GM21786 (cell line): Measurements from ENCODE around the gene FBN2.

Experiments
- ATAC-seq: cut with Tn5 transposase; IDR thresholded peaks from one replicate; pipeline ENCODE4 v1.9.1; 2021; ENCODE audit not compliant: unreplicated experiment

The FBN2 gene

DNA sequence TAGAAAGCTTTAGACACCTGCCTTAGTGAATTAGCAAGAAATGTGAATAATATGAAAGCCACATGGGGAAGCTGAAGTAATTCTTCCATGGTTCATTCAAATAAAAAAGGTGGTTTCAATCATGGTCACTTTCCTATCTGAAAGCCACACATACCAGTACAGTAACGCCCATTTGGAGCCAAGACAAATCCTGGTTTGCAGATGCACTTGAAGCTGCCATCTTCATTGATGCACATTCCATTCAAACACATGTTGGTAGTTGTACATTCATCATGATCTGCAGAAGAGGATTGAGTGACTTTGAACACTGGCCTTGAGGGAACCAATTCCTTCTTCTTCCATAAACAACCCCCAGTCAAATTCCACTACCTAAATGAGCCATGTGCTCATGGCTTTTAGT is 161.5 kb downstream of the FBN2 start:
- no peak for ATAC-seq

DNA sequence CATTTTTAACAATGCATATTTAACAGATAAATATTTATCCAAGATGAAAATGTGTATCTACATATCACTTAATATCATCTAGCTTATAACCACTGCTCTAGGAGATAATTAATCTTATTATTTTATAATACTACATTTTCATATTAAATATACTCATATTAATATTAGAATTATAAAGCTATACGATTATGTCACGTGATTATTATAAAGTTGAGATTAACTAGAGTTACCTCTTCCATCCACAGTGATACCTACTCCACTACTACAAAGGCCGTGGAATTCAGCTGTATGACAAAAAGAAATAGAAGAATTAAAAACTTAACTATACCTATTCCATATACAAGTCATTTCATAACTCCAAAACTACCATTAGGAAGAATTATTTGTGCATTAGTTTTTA is 171.9 kb downstream of the FBN2 start:
- ATAC-seq, result no peak

DNA sequence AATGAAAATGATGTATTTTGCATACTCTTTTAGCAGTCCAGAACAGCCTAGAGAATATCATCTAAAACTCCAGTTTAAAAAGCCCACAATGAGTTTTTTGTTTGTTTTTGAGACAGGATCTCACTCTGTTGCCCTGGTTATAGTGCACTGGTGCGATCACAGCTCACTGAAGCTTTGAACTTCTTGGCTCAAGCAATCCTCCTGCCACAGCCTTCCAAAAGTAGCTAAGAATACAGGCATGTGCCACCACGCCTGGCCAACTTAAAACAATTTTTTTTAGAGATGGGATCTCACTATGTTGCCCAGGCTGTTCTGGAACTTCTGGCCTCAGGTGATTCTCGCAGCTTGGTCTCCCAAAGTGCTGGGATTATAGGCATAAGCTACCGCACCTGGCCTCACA is 175.7 kb downstream of the FBN2 start:
- no peak for ATAC-seq

DNA sequence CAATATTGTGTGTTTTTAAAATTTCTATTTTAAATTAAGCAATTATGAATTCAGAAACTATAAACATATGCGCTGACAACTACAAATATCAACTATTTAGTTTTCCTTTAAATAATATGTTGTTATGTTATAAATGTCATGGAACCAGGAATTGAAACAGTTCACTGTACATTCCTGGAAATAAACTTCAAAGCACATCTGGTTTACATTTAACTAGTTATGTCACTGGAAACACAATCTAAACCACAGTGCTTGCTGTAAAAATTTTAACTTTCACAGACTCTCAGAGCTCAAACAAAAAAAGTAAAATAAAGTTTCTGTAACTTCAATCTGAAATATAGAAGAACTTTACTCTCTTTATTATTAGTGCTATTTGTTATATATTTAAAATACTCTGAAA is 179.2 kb downstream of the FBN2 start:
- no peak for ATAC-seq

DNA sequence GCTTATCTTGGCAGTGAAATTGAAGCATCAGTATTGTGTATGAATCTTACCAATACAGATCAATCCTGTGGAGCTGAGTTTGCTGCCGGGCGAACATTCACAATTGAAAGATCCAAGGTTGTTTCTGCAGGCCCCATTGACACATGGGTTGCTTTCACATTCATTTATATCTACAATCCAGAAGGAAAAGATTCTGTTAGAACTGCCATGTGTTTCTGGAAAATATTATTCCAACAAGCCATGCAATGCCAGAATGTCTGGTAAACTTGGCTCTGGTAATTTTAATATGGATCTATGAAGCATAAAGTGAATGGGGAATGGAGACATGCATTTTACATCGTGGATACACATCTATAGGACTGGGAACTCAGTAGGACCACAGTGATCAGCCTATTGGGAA is 180.8 kb downstream of the FBN2 start:
- ATAC-seq, result no peak

DNA sequence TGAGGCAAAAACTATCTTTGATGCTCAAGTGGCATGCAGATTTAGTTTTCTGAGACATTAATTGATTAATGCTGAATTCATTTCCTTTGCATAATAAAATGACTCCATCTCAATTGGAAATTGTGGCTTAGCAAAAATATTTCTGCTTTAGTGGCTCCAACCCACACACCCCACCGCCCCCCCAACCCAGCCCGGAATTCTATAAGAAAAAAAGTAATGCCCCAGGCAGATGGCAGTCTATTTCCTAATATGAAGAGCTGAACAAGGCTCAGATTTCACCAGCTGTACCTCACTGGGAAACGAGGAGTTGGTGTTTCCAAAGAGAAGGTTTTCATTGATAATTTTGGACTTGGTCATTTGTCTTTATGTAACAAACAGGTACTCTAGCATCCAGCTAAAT is 182.1 kb downstream of the FBN2 start:
- ATAC-seq, result no peak

DNA sequence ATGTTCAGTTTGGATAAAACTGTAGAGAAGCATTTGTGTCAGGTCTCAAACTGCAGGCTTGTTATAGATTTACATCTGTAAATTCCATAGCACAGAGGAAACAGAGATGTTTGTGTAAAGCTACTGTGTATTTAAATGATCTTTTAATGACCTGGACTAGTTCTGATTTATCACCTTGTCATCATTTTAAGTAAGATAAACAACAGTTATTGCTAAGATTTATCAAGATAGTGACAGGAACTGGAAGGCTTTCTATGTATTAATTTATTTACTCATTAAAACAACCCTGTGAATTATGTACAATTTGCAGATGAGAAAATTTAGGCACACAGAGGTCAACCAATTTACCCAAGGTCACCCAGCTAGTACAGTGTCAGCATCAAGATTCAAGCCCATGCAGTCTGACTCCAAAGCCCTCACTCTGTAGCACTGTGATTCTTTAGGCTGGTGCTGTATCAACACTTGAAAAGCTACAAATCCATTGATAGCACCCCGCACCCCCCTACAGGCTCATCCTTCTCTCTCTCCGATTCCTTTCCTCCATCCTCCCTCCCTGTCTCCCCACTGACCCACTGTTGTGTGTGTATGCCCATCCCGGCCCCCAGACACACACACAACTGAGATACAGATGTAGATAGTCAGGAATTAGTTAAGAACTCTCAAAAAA is 184.5 kb downstream of the FBN2 start:
- no peak for ATAC-seq

DNA sequence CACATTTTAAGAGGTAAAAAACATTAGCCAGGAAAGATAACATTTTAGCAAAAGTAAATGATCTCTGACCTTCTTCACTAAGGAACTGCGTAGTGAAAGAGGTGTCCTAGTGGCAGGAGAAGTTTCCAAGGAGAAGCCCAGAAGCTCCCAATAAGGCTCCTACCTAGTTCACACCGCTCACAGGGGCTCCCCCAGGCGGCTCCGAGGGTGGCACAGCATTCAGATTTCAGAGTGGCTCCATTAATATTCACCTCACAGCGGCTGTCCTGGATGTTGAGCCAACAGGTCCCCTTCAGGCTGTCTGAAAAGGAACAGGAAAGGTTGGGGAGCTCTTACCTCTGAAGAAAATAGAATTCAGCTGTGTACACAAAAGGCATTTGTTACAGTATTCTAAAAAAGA is 187.3 kb downstream of the FBN2 start:
- ATAC-seq, result no peak

DNA sequence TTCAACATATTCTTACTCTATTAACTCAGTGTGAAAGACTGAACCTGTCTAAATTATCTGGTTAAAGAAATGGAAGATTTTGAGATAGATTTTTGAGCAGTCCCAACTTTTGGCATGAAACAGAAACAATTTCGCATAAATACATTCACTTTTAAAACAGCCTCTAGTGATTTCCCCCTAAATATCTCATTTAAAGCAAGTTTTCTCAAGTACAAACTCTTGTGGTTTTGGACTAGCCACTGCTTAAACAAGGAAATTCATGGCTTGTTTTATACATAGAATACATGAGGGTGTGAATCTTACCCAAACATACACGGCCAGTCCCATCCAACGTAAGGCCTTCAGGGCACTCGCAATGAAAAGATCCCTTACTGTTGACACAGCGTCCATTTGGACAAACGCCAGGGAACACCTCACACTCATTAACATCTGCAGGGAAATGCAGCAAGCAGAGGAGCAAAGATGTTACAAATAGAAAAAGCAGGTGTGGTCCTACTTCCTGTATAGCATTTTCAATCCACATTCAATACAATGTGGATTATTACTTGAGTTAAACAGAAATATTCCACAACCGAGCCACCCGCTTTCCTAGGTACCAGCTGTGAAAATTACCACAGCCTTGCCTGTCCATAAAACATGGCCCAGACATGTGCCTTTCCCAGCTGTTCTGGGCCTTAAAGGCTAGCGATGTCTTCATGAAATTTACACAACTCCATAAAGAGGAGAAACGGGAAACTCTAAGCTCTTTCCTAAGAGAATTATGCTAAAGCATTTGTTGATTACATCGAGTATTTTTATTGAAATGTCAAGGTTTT is 188.8 kb downstream of the FBN2 start:
- ATAC-seq, result no peak

DNA sequence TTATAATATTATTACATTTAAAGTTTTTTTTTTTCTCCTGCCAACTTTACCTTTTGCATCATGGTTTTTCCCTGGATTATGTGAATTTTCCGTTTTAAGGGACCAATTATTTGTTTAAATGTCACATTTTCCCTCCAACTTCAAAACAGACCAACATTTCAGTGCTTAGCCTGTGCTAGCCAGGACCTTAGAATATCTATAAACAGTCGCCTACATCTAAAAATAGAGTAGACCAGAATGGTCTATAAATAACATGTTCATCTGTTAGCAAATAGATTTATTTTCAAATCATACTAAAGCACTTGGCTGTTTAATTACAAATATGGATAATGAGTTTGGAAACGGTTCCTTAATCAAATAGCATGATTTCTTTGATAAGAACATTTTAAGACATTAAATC is 192.0 kb downstream of the FBN2 start:
- ATAC-seq, result no peak

DNA sequence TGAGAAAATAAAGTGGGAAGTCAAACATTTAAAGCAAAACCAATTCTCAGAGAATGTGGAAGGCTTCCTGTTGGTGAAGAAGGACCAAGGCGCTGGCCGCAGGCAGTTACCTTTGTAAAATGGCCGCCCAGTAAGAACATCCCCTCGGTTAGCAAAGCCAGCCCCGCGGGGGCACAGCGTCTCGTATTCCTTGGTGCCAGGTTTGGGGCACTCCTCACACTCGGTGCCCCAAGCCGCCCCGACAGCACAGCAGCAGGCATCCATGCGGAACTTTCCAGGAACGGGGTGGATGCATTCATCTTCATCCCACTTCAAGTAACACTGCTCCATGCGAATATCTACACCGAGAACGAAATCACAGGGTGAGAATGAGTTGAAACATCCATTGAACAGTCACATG is 192.8 kb downstream of the FBN2 start:
- ATAC-seq, result no peak

DNA sequence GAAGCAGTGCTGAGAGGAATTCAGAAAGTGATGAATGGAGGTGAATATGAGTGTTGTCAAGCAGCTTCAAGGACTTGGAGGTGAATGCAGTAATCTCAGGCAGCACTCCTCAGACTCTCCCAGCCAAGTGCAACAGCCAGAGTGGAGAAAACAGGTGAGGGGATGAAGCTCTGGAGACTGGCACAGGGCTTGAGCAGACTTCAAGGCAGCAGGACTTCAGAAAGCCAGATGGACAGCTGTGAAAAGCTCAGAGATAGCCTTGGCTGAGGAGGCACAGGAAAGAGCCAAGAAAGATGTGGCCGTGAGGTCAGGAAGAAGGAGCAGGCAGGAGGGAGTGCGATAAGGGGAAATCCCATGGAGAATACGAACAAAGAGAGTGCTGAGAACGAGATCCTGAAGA is 194.9 kb downstream of the FBN2 start:
- no peak for ATAC-seq

DNA sequence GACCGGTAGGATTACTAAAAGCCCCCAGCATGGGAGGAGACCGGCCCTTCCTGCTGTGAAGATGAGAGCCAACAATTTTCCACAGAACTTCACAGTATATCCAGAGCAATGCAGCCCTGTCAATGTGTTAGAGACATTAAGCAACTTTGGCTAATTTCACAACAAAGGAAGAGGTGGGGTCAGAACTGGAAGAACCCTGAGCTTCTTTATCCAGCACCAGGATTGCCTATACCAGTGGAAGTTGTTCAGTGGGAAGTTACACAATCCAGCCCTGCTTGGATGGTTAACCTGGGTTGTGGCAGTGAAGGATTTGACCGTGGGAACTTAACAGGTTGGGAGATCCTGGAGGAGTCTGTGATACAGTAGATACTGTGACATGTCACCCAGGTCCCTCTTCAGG is 197.0 kb downstream of the FBN2 start:
- ATAC-seq, result no peak

DNA sequence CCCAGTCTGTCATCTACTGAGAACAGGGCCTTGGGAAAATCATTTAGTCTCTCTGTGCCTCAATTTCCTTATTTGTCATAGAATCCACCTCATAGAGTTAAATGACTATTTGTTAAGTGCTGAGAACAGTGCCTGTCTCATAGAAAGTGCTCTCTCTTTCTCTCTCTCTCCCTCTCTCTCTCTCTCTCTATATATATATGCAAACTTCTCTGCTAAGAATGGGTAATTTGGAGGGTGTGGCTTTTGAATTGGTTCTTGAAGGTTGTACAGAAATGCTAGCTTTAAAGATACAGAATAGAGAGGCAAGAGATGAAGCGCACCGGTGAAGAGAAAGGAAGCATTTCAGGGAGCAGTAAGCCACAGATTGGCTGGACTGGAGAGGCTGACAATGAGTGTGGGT is 197.4 kb downstream of the FBN2 start:
- no peak for ATAC-seq

DNA sequence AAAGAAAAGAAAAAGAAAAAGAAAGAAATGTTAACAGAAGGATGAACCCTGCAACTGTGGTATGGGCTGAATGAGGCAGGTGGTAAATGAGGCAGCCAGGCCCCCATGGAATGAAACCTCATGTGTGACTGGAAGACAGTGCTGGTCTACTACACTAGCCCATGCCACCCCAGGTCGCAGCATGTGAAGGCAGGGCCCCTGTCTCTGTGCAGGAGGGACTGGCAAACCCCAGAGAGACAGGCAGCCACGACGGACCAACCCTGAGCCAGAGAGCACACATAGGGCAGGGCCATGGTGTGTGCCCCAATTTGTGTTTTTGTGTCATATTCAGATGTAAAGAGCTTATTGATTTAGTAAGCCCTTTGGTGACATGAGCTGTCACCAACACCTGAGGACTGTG is 198.5 kb downstream of the FBN2 start:
- no peak for ATAC-seq

DNA sequence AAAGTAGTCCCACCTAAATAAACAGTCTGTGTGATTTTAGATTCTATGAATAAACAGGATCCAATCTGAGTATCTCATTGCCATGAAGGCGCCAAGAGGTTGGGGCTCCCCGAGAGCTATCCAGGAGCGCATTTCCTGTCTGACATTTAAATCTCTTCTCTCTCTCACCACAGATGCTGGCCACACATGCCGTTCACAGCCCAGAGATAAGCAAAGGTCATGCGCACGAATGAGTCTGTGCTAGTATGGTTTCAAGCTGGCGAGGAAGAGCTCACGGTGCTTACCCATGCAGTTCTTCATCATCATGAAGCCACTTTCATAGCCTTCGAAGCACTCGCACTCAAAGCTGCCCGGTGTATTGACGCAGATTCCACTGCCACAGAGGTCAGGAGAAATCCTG is 199.4 kb downstream of the FBN2 start:
- ATAC-seq, result no peak

DNA sequence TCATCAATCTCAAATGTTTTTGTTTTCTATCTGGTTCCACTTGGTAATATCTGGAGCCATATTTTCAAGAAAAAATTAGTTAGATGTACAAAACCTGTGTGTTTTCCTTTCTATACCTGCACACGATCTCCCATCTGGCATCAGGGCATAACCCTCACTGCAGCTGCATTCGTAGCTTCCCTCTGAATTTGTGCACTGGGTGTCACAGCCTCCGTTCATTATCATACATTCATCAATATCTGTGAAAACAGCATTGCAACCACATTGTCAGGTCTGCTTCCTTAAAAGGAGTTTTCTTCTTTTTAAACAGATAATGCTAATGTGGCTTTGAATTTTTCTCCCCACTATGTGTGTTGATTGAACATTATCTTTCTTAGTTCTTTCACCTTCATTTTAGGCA is 202.7 kb downstream of the FBN2 start:
- ATAC-seq, result no peak

DNA sequence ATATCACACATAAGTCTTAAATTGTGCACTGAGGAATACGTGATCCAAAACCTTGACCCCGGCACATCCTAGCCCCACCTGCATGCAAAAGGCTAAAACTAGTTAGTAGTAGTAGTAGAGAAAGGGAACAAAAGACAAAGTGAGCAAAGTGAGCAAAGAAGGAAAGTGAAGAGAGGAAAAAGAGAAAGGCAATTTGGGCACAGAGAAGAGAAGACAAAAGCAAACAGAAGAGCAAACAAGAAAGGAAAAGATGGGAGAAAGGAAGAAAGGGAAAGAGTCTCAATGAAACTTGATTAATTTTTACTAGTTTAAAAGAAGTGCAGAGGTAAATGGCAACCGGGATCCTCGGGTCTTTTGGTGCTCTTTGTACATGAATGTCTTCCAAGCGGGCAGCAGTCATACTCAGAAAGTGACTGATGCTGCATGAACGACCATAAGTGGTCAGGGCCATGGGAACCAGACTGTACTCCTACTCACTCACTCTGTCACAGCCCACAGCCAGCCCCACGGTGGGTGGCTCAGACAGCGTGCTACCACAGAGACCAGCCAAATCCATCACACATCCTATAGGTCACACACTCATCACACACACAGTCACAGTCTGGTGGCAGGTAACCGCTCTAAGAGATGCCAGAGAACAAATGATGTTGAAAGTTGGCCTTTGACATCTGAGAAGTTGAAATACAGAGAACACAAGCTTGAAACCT is 203.9 kb downstream of the FBN2 start:
- no peak for ATAC-seq

DNA sequence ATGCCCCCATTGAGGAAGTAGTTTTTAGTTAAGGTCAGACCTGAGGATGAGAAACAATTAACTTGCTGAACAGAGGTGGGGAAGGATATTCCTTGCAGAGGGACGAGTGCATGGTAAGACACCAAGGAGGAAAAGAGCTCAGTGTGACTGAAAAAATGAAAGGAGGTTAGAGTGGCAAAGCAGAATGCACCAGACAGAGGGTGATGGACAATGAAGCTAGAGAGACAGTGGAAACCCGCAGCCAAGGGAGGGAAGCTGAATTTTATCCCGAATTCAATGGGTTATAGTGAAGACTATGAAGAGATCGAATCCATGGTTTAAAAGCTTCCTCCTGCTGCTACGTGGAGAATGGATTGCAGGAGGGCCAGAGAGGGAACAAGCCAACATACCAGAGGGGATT is 206.8 kb downstream of the FBN2 start:
- no peak for ATAC-seq

DNA sequence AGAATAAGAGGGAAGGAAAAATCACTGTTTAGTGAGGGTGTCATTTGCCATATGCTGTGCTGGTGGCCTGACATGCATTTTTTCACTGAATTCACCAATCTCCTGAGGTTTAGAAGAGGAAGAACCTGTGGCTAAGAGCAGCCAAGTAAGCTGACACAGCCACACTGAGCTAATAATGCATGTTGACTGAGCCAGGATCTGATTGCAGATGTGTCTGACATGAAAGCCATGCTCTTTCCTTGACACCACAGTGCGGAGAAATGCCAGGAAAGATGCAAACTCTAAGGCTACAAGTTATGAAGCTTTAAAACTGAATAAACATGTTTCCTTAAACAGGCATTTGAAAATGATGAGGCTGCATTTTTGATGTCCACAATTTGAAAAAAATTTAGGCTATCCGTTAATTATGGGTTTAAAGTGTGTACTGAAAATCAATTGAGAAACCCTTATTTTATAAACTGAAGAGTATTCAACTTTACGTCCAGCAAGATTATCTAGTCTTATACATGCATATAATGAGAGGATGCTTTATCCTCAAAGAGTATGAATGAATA is 208.6 kb downstream of the FBN2 start:
- no peak for ATAC-seq

DNA sequence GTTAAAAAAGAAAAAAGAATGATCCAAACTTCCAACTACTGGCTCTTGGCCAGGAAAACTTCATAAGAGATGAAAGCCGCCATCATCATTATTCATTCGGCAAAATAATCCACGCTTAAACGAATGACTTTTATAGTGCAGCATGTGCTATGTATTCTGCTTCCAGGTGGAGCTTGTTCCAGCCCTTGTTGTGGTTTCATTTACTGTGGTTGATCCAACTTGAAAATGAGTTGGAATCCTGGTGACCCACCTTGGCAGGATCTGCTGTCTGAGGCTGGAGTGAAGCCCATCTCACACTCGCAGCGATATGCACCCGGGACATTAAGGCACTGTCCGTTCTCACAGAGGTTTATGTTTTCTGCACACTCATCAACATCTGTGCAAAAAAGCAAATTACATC is 209.6 kb downstream of the FBN2 start:
- no peak for ATAC-seq

DNA sequence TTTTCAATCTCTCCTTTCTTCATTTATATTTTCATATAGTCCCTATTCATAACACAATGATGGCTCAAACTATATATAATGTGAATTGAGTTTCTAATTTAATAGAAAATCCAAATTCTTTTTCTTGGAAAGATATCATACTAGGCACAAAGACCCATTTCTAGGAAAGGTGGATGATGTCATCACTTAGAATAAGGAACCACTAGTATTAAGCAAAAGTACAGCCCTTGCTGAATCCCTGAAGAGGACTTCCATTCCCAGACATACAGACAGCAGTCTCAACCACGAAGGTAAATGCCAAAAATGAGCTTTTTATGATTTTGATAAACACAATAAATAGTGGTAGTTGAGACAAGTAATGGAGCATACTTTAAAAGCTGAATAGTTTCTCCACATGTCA is 210.0 kb downstream of the FBN2 start:
- ATAC-seq, result no peak
